H1 (cell line): ENCODE results near the gene FHIP2A. TPM values are rescaled to one million over a fixed set of nuclear protein-coding genes. Genes with fewer than 3 reads are reported as not detected.

Experiments used
- CTCF ChIA-PET: fragments of 300-600 bp; sonication (Branson Sonifier 250); formaldehyde crosslinking; loops from one replicate; lab custom pipeline; 2021; ENCODE audit not compliant: partially characterized antibody; lab: Charles Lee
- POLR2A ChIA-PET: fragments of 300-600 bp; sonication (Branson Sonifier 250); formaldehyde crosslinking; loops from one replicate; lab custom pipeline; 2021; ENCODE audit warnings: inconsistent platforms; ENCODE audit not compliant: partially characterized antibody; lab: Charles Lee
- DNase-seq, 2 experiments: peaks; one replicate each; pipeline versions ENCODE4 v3.0.0 to v3.0.0-alpha.2; 2010 to 2022; ENCODE audit warnings: low spot score in 2 of 2, low read depth in 1 of 2, mixed read lengths in 1 of 2
- FAIRE-seq: peaks from 2 replicates; lab custom pipeline; 2011; peaks lifted over from hg19 to GRCh38; lab: Jason Lieb, UNC
- H2AFZ ChIP-seq: 2 replicates; pipeline ENCODE4 v1.8.1; 2012; ENCODE audit warnings: low read length, inconsistent platforms
- H2AK5ac ChIP-seq: 2 replicates; pipeline ENCODE4 v1.6.1; 2013; ENCODE audit warnings: low read depth, low read length
- H2BK120ac ChIP-seq: replicated peaks from 2 replicates; pipeline ENCODE3; 2013; ENCODE audit warnings: low read depth, low read length, inconsistent platforms
- H2BK12ac ChIP-seq: 2 replicates; pipeline ENCODE4 v1.6.1; 2013; ENCODE audit warnings: low read depth, low read length
- H2BK15ac ChIP-seq: 2 replicates; pipeline ENCODE4 v1.6.1; 2013; ENCODE audit warnings: low read length
- H2BK20ac ChIP-seq: 2 replicates; pipeline ENCODE4 v1.6.1; 2013; ENCODE audit warnings: low read length
- H2BK5ac ChIP-seq: 2 replicates; pipeline ENCODE4 v1.6.1; 2013; ENCODE audit warnings: low read depth, low read length
- H3K14ac ChIP-seq: 2 replicates; pipeline ENCODE4 v1.6.1; 2013; ENCODE audit warnings: inconsistent platforms; ENCODE audit not compliant: insufficient read length
- H3K18ac ChIP-seq: 2 replicates; pipeline ENCODE4 v1.6.1; 2013; ENCODE audit warnings: low read length; ENCODE audit errors: extremely low read depth
- H3K23ac ChIP-seq: 2 replicates; pipeline ENCODE4 v1.6.1; 2013; ENCODE audit warnings: inconsistent platforms; ENCODE audit not compliant: insufficient read length
- H3K23me2 ChIP-seq: 2 replicates; pipeline ENCODE4 v1.6.1; 2013; ENCODE audit warnings: low read depth, low read length
- H3K27ac ChIP-seq: 2 replicates; pipeline ENCODE4 v1.6.1; 2011; ENCODE audit warnings: low read depth, low read length, inconsistent platforms
- H3K27me3 ChIP-seq, 4 experiments: replicated peaks in 1 of 4; 1 replicate in 1 of 4; 2 replicates in 3 of 4; pipeline versions ENCODE4 v1.6.1 to v1.8.1; 2011 to 2013; ENCODE audit warnings: low read length in 3 of 4, mild to moderate bottlenecking in 3 of 4, inconsistent platforms in 2 of 4, mixed read lengths in 2 of 4, moderate library complexity in 1 of 4; ENCODE audit not compliant: control insufficient read depth in 3 of 4, insufficient read depth in 3 of 4; ENCODE audit errors: extremely low read depth in 1 of 4
- H3K36me3 ChIP-seq, 4 experiments: 2 replicates each; pipeline versions ENCODE4 v1.6.1 to v1.8.1; 2011 to 2013; ENCODE audit warnings: mild to moderate bottlenecking in 4 of 4, low read length in 3 of 4, moderate library complexity in 2 of 4, control low read depth in 1 of 4, inconsistent platforms in 1 of 4; ENCODE audit not compliant: insufficient read depth in 4 of 4, control insufficient read depth in 2 of 4
- H3K4ac ChIP-seq: replicated peaks from 2 replicates; pipeline ENCODE3; 2013; ENCODE audit warnings: low read length, low read depth, mixed read lengths, inconsistent platforms; ENCODE audit not compliant: insufficient read length
- H3K4me1 ChIP-seq, 4 experiments: replicated peaks in 1 of 4; 1 replicate in 1 of 4; 2 replicates in 3 of 4; pipeline versions ENCODE4 v1.6.1 to v1.8.1; 2011 to 2013; ENCODE audit warnings: low read length in 3 of 4, inconsistent platforms in 2 of 4, mixed read lengths in 1 of 4; ENCODE audit not compliant: insufficient read depth in 4 of 4, control insufficient read depth in 3 of 4
- H3K4me2 ChIP-seq, 2 experiments: 2 replicates each; pipeline versions ENCODE4 v1.6.1 to v1.8.1; 2011 to 2013; ENCODE audit warnings: low read depth in 2 of 2, low read length in 2 of 2, control low read depth in 1 of 2, inconsistent platforms in 1 of 2, mild to moderate bottlenecking in 1 of 2; ENCODE audit not compliant: insufficient read depth in 1 of 2
- H3K4me3 ChIP-seq, 4 experiments: fragments of 200-600, 300-600 bp in 1 of 4; sonication (generic), shearing (Covaris generic), sonication (Bioruptor Twin) in 1 of 4; 2 replicates each; pipeline versions ENCODE4 v1.5.1 to v1.8.1; 2011 to 2016; ENCODE audit warnings: low read length in 4 of 4, low read depth in 3 of 4, control low read depth in 2 of 4, inconsistent platforms in 2 of 4, mild to moderate bottlenecking in 2 of 4, mixed read lengths in 1 of 4, moderate library complexity in 1 of 4; ENCODE audit not compliant: insufficient read depth in 2 of 4; ENCODE audit errors: extremely low read depth in 1 of 4
- H3K56ac ChIP-seq: replicated peaks from 2 replicates; pipeline ENCODE3; 2013; ENCODE audit warnings: low read depth, mild to moderate bottlenecking, mixed read lengths, low read length, inconsistent platforms; ENCODE audit not compliant: insufficient read length
- H3K79me1 ChIP-seq: 2 replicates; pipeline ENCODE4 v1.6.1; 2013; ENCODE audit warnings: low read depth, low read length, control low read depth
- H3K79me2 ChIP-seq, 2 experiments: 2 replicates each; pipeline versions ENCODE4 v1.6.1 to v1.8.1; 2012 to 2013; ENCODE audit warnings: low read length in 2 of 2, mild to moderate bottlenecking in 2 of 2, inconsistent platforms in 1 of 2; ENCODE audit not compliant: insufficient read depth in 2 of 2, control insufficient read depth in 1 of 2
- H3K9ac ChIP-seq, 4 experiments: replicated peaks in 1 of 4; 1 replicate in 1 of 4; 2 replicates in 3 of 4; pipeline versions ENCODE4 v1.6.1 to v1.8.1; 2011 to 2013; ENCODE audit warnings: low read depth in 3 of 4, low read length in 3 of 4, control low read depth in 2 of 4, mild to moderate bottlenecking in 2 of 4, moderate library complexity in 2 of 4, inconsistent platforms in 1 of 4; ENCODE audit errors: extremely low read depth in 1 of 4
- H3K9me3 ChIP-seq, 2 experiments: 2 replicates each; pipeline versions ENCODE4 v1.6.1 to v1.8.1; 2012 to 2013; ENCODE audit warnings: mild to moderate bottlenecking in 2 of 2, moderate library complexity in 2 of 2, control low read depth in 1 of 2, inconsistent platforms in 1 of 2, low read depth in 1 of 2, low read length in 1 of 2, mixed read lengths in 1 of 2; ENCODE audit not compliant: insufficient read depth in 2 of 2
- H4K20me1 ChIP-seq, 2 experiments: replicated peaks in 1 of 2; 2 replicates each; pipeline versions ENCODE3 to v1.8.1; 2011 to 2013; ENCODE audit warnings: inconsistent platforms in 2 of 2, low read length in 2 of 2, mild to moderate bottlenecking in 1 of 2; ENCODE audit not compliant: insufficient read depth in 2 of 2, control insufficient read depth in 1 of 2
- H4K5ac ChIP-seq: 2 replicates; pipeline ENCODE4 v1.6.1; 2013; ENCODE audit warnings: low read length, low read depth, mixed read lengths, inconsistent platforms; ENCODE audit not compliant: insufficient read length
- H4K8ac ChIP-seq: 2 replicates; pipeline ENCODE4 v1.8.0; 2013; ENCODE audit warnings: mild to moderate bottlenecking, moderate library complexity, low read length, inconsistent platforms; ENCODE audit not compliant: insufficient read depth; ENCODE audit errors: extremely low read depth
- H4K91ac ChIP-seq: replicated peaks from 2 replicates; pipeline ENCODE3; 2013; ENCODE audit warnings: low read length, mixed read lengths, inconsistent platforms; ENCODE audit not compliant: insufficient read length
- BRCA1 ChIP-seq: IDR thresholded peaks from 2 replicates; pipeline ENCODE4 v1.6.1; 2012; ENCODE audit warnings: low read depth, low read length, improper control_type of control experiment
- CBX5 ChIP-seq: fragments of 300-800, 300-1000 bp; sonication (generic); IDR thresholded peaks from 2 replicates; pipeline ENCODE4 v1.7.1; 2016; ENCODE audit warnings: antibody characterized with exemption, low read length, low read depth
- CHD1 ChIP-seq: IDR thresholded peaks from 2 replicates; pipeline ENCODE4 v1.6.1; 2012; ENCODE audit warnings: low read depth, low read length, improper control_type of control experiment
- CTBP2 ChIP-seq: IDR thresholded peaks from 2 replicates; pipeline ENCODE4 v1.7.0; 2011; ENCODE audit warnings: borderline replicate concordance, mild to moderate bottlenecking, moderate library complexity, mixed read lengths, low read length; ENCODE audit not compliant: insufficient read depth, insufficient read length
- E2F6 ChIP-seq: IDR thresholded peaks from 2 replicates; pipeline ENCODE4 v1.6.1; 2012; ENCODE audit warnings: inconsistent platforms
- NANOG ChIP-seq: IDR thresholded peaks from 2 replicates; pipeline ENCODE4 v1.6.1; 2011; ENCODE audit warnings: low read length, low read depth, mild to moderate bottlenecking, inconsistent platforms; ENCODE audit not compliant: insufficient read depth, poor library complexity, severe bottlenecking
- NRF1 ChIP-seq: IDR thresholded peaks from 2 replicates; pipeline ENCODE4 v1.6.1; 2011; ENCODE audit warnings: mild to moderate bottlenecking, low read depth, low read length, improper control_type of control experiment
- POU5F1 ChIP-seq: IDR thresholded peaks from 2 replicates; pipeline ENCODE4 v1.6.1; 2011; ENCODE audit warnings: low read depth, mild to moderate bottlenecking, low read length, moderate library complexity
- RFX5 ChIP-seq: IDR thresholded peaks from 2 replicates; pipeline ENCODE4 v1.6.1; 2011; ENCODE audit warnings: low read depth, low read length, improper control_type of control experiment, borderline replicate concordance
- SIRT6 ChIP-seq: IDR thresholded peaks from one replicate; pipeline ENCODE4 v1.7.1; 2012; ENCODE audit warnings: low read length, inconsistent platforms
- SIX5 ChIP-seq: IDR thresholded peaks from 2 replicates; pipeline ENCODE4 v1.6.1; 2011; ENCODE audit warnings: mild to moderate bottlenecking, low read depth, low read length
- TAF1 ChIP-seq: IDR thresholded peaks from 2 replicates; pipeline ENCODE4 v1.6.1; 2011; ENCODE audit warnings: mild to moderate bottlenecking, low read depth, low read length
- TCF12 ChIP-seq: IDR thresholded peaks from 2 replicates; pipeline ENCODE4 v1.6.1; 2011; ENCODE audit warnings: low read depth, mild to moderate bottlenecking, low read length
- WGBS, 2 experiments: shearing (Covaris generic) in 1 of 2; methylation state at CpG; one replicate each; pipeline versions ENCODE4 v1.1.6 to v1.1.7; 2013 to 2015; ENCODE audit warnings: low lambda C conversion rate in 2 of 2, mixed read lengths in 2 of 2, inconsistent platforms in 1 of 2, low coverage in 1 of 2, missing lambda C conversion rate in 1 of 2; ENCODE audit not compliant: insufficient replicate concordance in 2 of 2, insufficient coverage in 1 of 2, insufficient read length in 1 of 2; ENCODE audit errors: extremely low coverage in 1 of 2, missing lambda C conversion rate in 1 of 2; 5-methylcytosine and 5-hydroxymethylcytosine counted together
- polyA plus RNA-seq, 7 experiments: library from polyadenylated mRNA; depleted of rRNA in 3 of 7; stranded (reverse) in 5 of 7; unstranded in 2 of 7; fragments of >200 nt in 5 of 7; fragments of 200-250 nt in 2 of 7; gene quantifications; 1 replicate in 5 of 7; 2 replicates in 1 of 7; 4 replicates in 1 of 7; pipeline versions ENCODE4 v1.2.1 to v1.2.3, GENCODE V29; 2011 to 2013; ENCODE audit warnings: missing spikeins in 2 of 7, mixed read lengths in 2 of 7
- total RNA-seq: library from RNA; stranded (reverse); fragmentation: NEBNext Ultra II Directional; extraction: Animal tissue kit (Norgen Biotek cat#: 25700); gene quantifications from 2 replicates; pipeline ENCODE4 v1.2.1, GENCODE V29; 2021

The FHIP2A gene
- total and polyA plus RNA-seq, 2 of the 8 experiments (the other 6 are each of a cell fraction or from before 2014, with no cell fraction given): 4.5 to 15.0 TPM

- Histone ChIP-seq H4K20me1 (no peaks in the 10 kb centered on the region), H2BK20ac (no peak overlapping the region), H3K9me3 (no peaks in the 10 kb centered on the region), H2BK15ac (no peak overlapping the region), H4K8ac (no peak overlapping the region), H3K14ac (no peak overlapping the region), H3K4me2 (no peak overlapping the region), H2BK120ac (no peak overlapping the region), H3K23me2 (no peaks in the 10 kb centered on the region), H3K9ac (no peak overlapping the region), H2AK5ac (no peak overlapping the region), H3K36me3 (peaks cover 0 to 7% (median 0%) of the 10 kb centered on the region in 4 experiments; a peak in 2 of 8 replicates), H3K18ac (no peak overlapping the region), H3K27ac (no peak overlapping the region), H3K27me3 (no peaks in the 10 kb centered on the region), H3K79me2 (no peaks in the 10 kb centered on the region), H2AFZ (no peak overlapping the region), H3K4me1 (no peaks in the 10 kb centered on the region), H2BK12ac (no peak overlapping the region), H4K5ac (no peak overlapping the region), H4K91ac (no peak overlapping the region), H3K56ac (no peak overlapping the region), H3K79me1 (no peaks in the 10 kb centered on the region), H2BK5ac (no peak overlapping the region), H3K23ac (no peak overlapping the region), H3K4me3 (no peak overlapping the region), H3K4ac (no peak overlapping the region)
- CTCF ChIA-PET: interaction anchor here (0.6 to 5.3 kb wide), 5 partner anchors 8 to 393 kb away, joined by 3 to 25 read pairs (median 5); no protein-coding TSS in a partner anchor
- TF ChIP-seq TAF1 (no peak), RFX5 (no peak), CTBP2 (no peak), BRCA1 (no peak), NRF1 (no peak), NANOG (no peak), SIX5 (no peak), SIRT6 (no peak), TCF12 (no peak), CBX5 (no peak), POU5F1 (no peak), CHD1 (no peak), E2F6 (no peak)
- DNase-seq (no peak), FAIRE-seq (no peak)
- WGBS, 2 experiments: 88% methylated on average over 1 of the region's 1 CpG; no CpG with 5 or more reads in 1 of the 2 experiments
- POLR2A ChIA-PET: no interaction called here
Measured at GRCh38 chr10:114868870-114869519, 47.4 kb downstream of the FHIP2A start.
